ENCODE results near the gene APOD. TPM values are rescaled to one million over a fixed set of nuclear protein-coding genes. Genes with fewer than 3 reads are reported as not detected.

The APOD gene
- total RNA-seq, 1 donor from 2014 or later = not detected

DNA sequence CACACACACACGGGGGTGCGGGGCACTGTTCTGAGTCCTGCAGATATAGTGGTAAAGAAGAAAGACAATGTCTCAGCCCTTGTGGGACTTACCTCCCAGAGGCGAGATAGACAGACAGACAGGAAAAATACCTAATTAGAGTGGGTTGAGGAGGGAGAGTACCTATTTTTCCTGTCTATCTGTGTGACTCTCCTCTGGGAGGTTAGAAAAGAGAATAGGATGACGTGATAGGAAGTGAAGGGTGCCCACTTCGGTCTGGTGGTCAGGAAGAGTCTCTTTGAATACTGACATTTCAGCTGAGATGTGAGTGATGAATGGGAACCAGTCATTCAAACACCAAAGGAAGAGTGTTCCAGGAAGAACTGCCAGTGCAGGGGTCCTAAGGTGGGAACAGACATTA is 4.1 kb upstream of the APOD start:
- Histone ChIP-seq H3K9me3 (ENCODE audit: insufficient read depth, low read depth, low read length) (no peaks in the 10 kb centered on the region), H3K4me2 (ENCODE audit: low read length) (no peak overlapping the region), H3K4me1 (ENCODE audit: insufficient read depth, low read length) (no peaks in the 10 kb centered on the region), H3K79me2 (ENCODE audit: insufficient read depth, low read length) (no peaks in the 10 kb centered on the region), H2AFZ (ENCODE audit: low read depth, low read length) (no peak overlapping the region), H4K20me1 (ENCODE audit: insufficient read depth, low read length) (no peaks in the 10 kb centered on the region), H3K9ac (ENCODE audit: low read length) (no peak overlapping the region), H3K27ac (ENCODE audit: low read depth, low read length) (no peak overlapping the region), H3K4me3 (ENCODE audit: insufficient read depth, low read depth, low read length) (no peak overlapping the region), H3K27me3 (ENCODE audit: insufficient read depth, low read length) (peaks cover 16% of the 10 kb centered on the region), H3K36me3 (ENCODE audit: insufficient read depth, low read length) (no peaks in the 10 kb centered on the region)
- H3K36me3 Mint-ChIP-seq (ENCODE audit: low read depth, unreplicated experiment) = no peaks in the 10 kb centered on the region
- H3K4me1 Mint-ChIP-seq (ENCODE audit: low read depth, unreplicated experiment) = peaks cover 4% of the 10 kb centered on the region
- no peak for TF ChIP-seq EZH2 (IDR thresholded peaks at IDR 0.05; ENCODE audit: insufficient read depth, low read length)
- TF ChIP-seq, protein P1, sequence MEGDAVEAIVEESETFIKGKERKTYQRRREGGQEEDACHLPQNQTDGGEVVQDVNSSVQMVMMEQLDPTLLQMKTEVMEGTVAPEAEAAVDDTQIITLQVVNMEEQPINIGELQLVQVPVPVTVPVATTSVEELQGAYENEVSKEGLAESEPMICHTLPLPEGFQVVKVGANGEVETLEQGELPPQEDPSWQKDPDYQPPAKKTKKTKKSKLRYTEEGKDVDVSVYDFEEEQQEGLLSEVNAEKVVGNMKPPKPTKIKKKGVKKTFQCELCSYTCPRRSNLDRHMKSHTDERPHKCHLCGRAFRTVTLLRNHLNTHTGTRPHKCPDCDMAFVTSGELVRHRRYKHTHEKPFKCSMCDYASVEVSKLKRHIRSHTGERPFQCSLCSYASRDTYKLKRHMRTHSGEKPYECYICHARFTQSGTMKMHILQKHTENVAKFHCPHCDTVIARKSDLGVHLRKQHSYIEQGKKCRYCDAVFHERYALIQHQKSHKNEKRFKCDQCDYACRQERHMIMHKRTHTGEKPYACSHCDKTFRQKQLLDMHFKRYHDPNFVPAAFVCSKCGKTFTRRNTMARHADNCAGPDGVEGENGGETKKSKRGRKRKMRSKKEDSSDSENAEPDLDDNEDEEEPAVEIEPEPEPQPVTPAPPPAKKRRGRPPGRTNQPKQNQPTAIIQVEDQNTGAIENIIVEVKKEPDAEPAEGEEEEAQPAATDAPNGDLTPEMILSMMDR (IDR thresholded peaks at IDR 0.05; ENCODE audit: insufficient read depth, low read depth, low read length) = no peak
- FAIRE-seq (no peak), DNase-seq (ENCODE audit: low read depth) (no peak)
- peaks cover 13% of the 10 kb centered on the region for H3K27me3 Mint-ChIP-seq (ENCODE audit: low read depth, unreplicated experiment)
- H3K27ac Mint-ChIP-seq (ENCODE audit: unreplicated experiment) = no peak overlapping the region
- H3K4me3 Mint-ChIP-seq (ENCODE audit: unreplicated experiment) = no peak overlapping the region
- H3K9me3 Mint-ChIP-seq (ENCODE audit: unreplicated experiment) = peaks cover 13% of the 10 kb centered on the region

DNA sequence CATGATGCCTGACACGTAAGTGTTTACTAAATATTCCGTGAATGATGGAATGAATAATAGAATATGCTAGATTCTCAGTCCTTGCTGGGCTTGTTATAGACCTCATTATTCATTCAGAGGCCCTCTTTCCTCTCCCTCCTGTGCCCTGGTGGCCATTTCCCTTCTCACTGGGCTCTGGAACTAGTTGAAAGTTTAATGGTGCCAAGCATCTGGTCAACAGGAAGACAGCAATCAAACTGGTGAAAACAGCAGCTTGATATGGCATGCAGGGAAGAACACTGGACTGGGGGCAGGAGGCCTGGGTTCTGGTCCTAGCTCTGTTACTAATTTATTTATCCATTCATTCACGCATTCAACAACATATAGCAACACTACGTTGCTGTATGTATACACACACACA is 3.7 kb upstream of the APOD start:
- Histone ChIP-seq H3K27ac (ENCODE audit: low read depth, low read length) (no peak overlapping the region), H3K36me3 (ENCODE audit: insufficient read depth, low read length) (no peaks in the 10 kb centered on the region), H3K79me2 (ENCODE audit: insufficient read depth, low read length) (no peaks in the 10 kb centered on the region), H3K4me3 (ENCODE audit: insufficient read depth, low read depth, low read length) (no peak overlapping the region), H2AFZ (ENCODE audit: low read depth, low read length) (no peak overlapping the region), H3K27me3 (ENCODE audit: insufficient read depth, low read length) (peaks cover 16% of the 10 kb centered on the region), H3K9me3 (ENCODE audit: insufficient read depth, low read depth, low read length) (no peaks in the 10 kb centered on the region), H3K4me2 (ENCODE audit: low read length) (no peak overlapping the region), H4K20me1 (ENCODE audit: insufficient read depth, low read length) (no peaks in the 10 kb centered on the region), H3K4me1 (ENCODE audit: insufficient read depth, low read length) (no peaks in the 10 kb centered on the region), H3K9ac (ENCODE audit: low read length) (no peak overlapping the region)
- DNase-seq (ENCODE audit: low read depth) = no peak
- no peaks in the 10 kb centered on the region for H3K36me3 Mint-ChIP-seq (ENCODE audit: low read depth, unreplicated experiment)
- H3K9me3 Mint-ChIP-seq (ENCODE audit: unreplicated experiment) = peaks cover 10% of the 10 kb centered on the region
- FAIRE-seq = no peak
- H3K4me1 Mint-ChIP-seq (ENCODE audit: low read depth, unreplicated experiment) = peaks cover 4% of the 10 kb centered on the region
- H3K4me3 Mint-ChIP-seq (ENCODE audit: unreplicated experiment) = no peak overlapping the region
- peaks cover 9% of the 10 kb centered on the region for H3K27me3 Mint-ChIP-seq (ENCODE audit: low read depth, unreplicated experiment)
- no peak for TF ChIP-seq EZH2 (IDR thresholded peaks at IDR 0.05; ENCODE audit: insufficient read depth, low read length)
- TF ChIP-seq, protein P1 (IDR thresholded peaks at IDR 0.05; ENCODE audit: insufficient read depth, low read depth, low read length) = no peak
- H3K27ac Mint-ChIP-seq (ENCODE audit: unreplicated experiment) = no peak overlapping the region

DNA sequence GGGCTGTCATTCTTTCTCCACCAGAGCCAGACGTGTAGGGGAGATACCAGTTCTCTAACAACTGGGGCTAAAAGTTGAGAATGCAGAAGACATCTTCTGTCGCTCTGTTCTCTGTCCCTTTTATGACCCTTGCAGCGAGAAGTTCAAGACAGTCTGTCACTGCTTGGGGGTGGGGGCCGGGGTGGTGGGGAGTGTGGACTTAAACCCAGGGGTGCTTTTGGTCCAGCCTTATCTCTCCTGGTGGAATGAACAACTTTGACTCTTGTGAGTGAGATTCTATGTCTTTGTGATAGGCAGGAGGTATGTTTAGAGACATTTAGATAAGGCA is 767 bp upstream of the APOD start:
- H3K27ac Mint-ChIP-seq (ENCODE audit: unreplicated experiment) = no peak overlapping the region

More for the DNA sequence above, 767 bp upstream of the APOD start:
- TF ChIP-seq, protein P1 (IDR thresholded peaks at IDR 0.05; ENCODE audit: insufficient read depth, low read depth, low read length) = no peak
- no peak for TF ChIP-seq EZH2 (IDR thresholded peaks at IDR 0.05; ENCODE audit: insufficient read depth, low read length)
- no peaks in the 10 kb centered on the region for H3K4me1 ChIP-seq (ENCODE audit: insufficient read depth, low read length)
- no peak overlapping the region for H3K4me2 ChIP-seq (ENCODE audit: low read length)
- no peaks in the 10 kb centered on the region for H3K36me3 Mint-ChIP-seq (ENCODE audit: low read depth, unreplicated experiment)
- no peak overlapping the region for H3K4me3 ChIP-seq (ENCODE audit: insufficient read depth, low read depth, low read length)
- DNase-seq (ENCODE audit: low read depth) = no peak
- no peaks in the 10 kb centered on the region for H3K79me2 ChIP-seq (ENCODE audit: insufficient read depth, low read length)
- no peaks in the 10 kb centered on the region for H4K20me1 ChIP-seq (ENCODE audit: insufficient read depth, low read length)
- no peak overlapping the region for H2AFZ ChIP-seq (ENCODE audit: low read depth, low read length)
- H3K4me1 Mint-ChIP-seq (ENCODE audit: low read depth, unreplicated experiment) = peaks cover 16% of the 10 kb centered on the region
- H3K27me3 Mint-ChIP-seq (ENCODE audit: low read depth, unreplicated experiment) = no peaks in the 10 kb centered on the region
- H3K36me3 ChIP-seq (ENCODE audit: insufficient read depth, low read length) = no peaks in the 10 kb centered on the region
- no peak overlapping the region for H3K4me3 Mint-ChIP-seq (ENCODE audit: unreplicated experiment)
- H3K9me3 ChIP-seq (ENCODE audit: insufficient read depth, low read depth, low read length) = no peaks in the 10 kb centered on the region
- no peaks in the 10 kb centered on the region for H3K9me3 Mint-ChIP-seq (ENCODE audit: unreplicated experiment)
- H3K27me3 ChIP-seq (ENCODE audit: insufficient read depth, low read length) = peaks cover 9% of the 10 kb centered on the region
- FAIRE-seq = no peak
- no peak overlapping the region for H3K27ac ChIP-seq (ENCODE audit: low read depth, low read length)
- H3K9ac ChIP-seq (ENCODE audit: low read length) = no peak overlapping the region

Data from astrocyte (in vitro differentiated cells and primary cell).